ENCODE measurements around the gene METTL4. TPM values are rescaled to one million over a fixed set of nuclear protein-coding genes. Genes with fewer than 3 reads are reported as not detected.

The METTL4 gene
- total and polyA plus RNA-seq, 2 donors (not counting 3 experiments of a cell fraction or from before 2014, with no cell fraction given): 8.3 to 17.4 TPM

DNA sequence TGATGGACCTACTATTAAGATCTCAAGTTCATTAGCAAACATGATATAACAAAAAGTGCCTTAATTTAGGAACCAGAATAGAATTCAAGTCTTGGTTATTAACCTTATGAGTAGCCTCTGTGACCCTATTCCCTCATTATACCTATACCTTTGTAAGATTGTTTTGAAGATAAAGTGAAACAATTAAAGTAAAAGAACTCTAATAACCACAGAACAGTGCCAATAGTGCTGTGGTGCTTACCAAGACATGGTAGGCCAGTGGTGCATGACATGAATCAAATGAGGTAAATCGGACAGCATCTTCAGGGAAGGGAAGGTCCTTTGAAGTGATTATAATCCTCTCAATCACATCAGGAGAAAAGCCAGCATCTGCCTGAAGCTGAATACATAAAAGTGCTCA is 36.4 kb downstream of the METTL4 start:
- no peak for FAIRE-seq
- H3K4me1 ChIP-seq (ENCODE audit: control insufficient read depth, extremely low read depth, insufficient read depth, low read length): no peaks in the 10 kb centered on the region
- POLR2A ChIA-PET: no interaction called here

DNA sequence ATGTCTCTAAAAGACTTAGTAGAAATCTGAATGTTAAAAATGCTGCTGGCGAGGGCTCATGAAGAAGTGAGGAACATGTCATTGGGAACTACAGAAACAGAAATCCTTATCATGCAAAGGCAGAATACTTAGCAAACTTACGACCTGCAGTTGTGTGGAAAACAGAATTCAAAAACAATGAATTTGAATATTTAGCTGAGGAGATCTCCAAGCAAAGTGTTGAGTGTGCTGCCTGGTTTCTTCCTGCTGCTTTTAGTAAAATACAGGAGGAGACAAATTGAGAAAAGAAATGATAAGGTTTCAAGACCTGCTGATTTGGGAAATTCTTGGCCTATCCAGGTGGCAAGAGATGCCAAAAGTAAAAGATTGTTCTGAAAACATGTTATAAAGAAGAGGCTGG is 38.5 kb downstream of the METTL4 start:
- no TSS peak for BruUV-seq (replicated peaks)
- H3K4me3 ChIP-seq (replicated peaks in 1 of 3; ENCODE audit: insufficient read depth in 1 of 3, low read depth in 1 of 3, low read length in 3 of 3): no peak overlapping the region
- H3K9ac ChIP-seq (replicated peaks; ENCODE audit: extremely low read depth, insufficient read depth, low read length): no peak overlapping the region
- dilution Hi-C loops (cut with MboI; ENCODE audit: extremely low pct_ligation_motif_present, low sequenced_read_pairs): no loop called here
- H2AFZ ChIP-seq (ENCODE audit: low read depth, low read length): no peak overlapping the region
- no peak for TF ChIP-seq GATA2 (IDR thresholded peaks at IDR 0.05; ENCODE audit: insufficient read depth, insufficient read length, low read depth, low read length)
- no peak for TF ChIP-seq MYC (IDR thresholded peaks at IDR 0.05; ENCODE audit: low read depth, low read length)
- TF ChIP-seq, protein P1, sequence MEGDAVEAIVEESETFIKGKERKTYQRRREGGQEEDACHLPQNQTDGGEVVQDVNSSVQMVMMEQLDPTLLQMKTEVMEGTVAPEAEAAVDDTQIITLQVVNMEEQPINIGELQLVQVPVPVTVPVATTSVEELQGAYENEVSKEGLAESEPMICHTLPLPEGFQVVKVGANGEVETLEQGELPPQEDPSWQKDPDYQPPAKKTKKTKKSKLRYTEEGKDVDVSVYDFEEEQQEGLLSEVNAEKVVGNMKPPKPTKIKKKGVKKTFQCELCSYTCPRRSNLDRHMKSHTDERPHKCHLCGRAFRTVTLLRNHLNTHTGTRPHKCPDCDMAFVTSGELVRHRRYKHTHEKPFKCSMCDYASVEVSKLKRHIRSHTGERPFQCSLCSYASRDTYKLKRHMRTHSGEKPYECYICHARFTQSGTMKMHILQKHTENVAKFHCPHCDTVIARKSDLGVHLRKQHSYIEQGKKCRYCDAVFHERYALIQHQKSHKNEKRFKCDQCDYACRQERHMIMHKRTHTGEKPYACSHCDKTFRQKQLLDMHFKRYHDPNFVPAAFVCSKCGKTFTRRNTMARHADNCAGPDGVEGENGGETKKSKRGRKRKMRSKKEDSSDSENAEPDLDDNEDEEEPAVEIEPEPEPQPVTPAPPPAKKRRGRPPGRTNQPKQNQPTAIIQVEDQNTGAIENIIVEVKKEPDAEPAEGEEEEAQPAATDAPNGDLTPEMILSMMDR (IDR thresholded peaks at IDR 0.05; ENCODE audit: extremely low read depth in 1 of 2, insufficient read depth in 1 of 2, low read depth in 1 of 2, low read length in 2 of 2): no peak
- no peak for TF ChIP-seq JUN (IDR thresholded peaks at IDR 0.05; ENCODE audit: borderline replicate concordance, insufficient read depth, insufficient read length, low read depth)
- no peak for TF ChIP-seq EZH2 (IDR thresholded peaks at IDR 0.05; ENCODE audit: borderline replicate concordance, low read depth, low read length, severe bottlenecking)
- no peak for TF ChIP-seq POLR2AphosphoS5 (IDR thresholded peaks at IDR 0.05; ENCODE audit: insufficient read depth, low read depth, low read length)
- TF ChIP-seq POLR2A (IDR thresholded peaks at IDR 0.05; ENCODE audit: low read depth, low read length): no peak
- no peak for TF ChIP-seq FOS (IDR thresholded peaks at IDR 0.05; ENCODE audit: borderline replicate concordance, insufficient read depth, low read length)
- TF ChIP-seq, protein P2, sequence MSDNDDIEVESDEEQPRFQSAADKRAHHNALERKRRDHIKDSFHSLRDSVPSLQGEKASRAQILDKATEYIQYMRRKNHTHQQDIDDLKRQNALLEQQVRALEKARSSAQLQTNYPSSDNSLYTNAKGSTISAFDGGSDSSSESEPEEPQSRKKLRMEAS (IDR thresholded peaks at IDR 0.05; ENCODE audit: insufficient read depth, insufficient read length): no peak
- intact Hi-C loops (cut with micrococcal nuclease): no loop called here
- CTCF ChIA-PET: interaction anchor here (1.8 to 2.1 kb wide), 2 partner anchors 9 to 429 kb away, joined by 4 to 5 read pairs; no protein-coding TSS in a partner anchor
- no peaks in the 10 kb centered on the region for H3K9me3 ChIP-seq (replicated peaks; ENCODE audit: control insufficient read depth, insufficient read depth, low read length)
- H3K79me2 ChIP-seq (ENCODE audit: control insufficient read depth, insufficient read depth, low read length): no peaks in the 10 kb centered on the region
- no peaks in the 10 kb centered on the region for H4K20me1 ChIP-seq (replicated peaks; ENCODE audit: control insufficient read depth, extremely low read depth, insufficient read depth, low read length)
- no peaks in the 10 kb centered on the region for H3K36me3 ChIP-seq (ENCODE audit: control insufficient read depth in 2 of 2, extremely low read depth in 1 of 2, insufficient read depth in 2 of 2, low read length in 2 of 2)
- no peak for DNase-seq (ENCODE audit: low read depth, low spot score)
- H3K27ac ChIP-seq (ENCODE audit: insufficient read depth, low read depth, low read length): no peak overlapping the region
- H3K27me3 ChIP-seq (ENCODE audit: control insufficient read depth in 2 of 2, insufficient read depth in 2 of 2, low read length in 2 of 2): no peaks in the 10 kb centered on the region
- H3K9me1 ChIP-seq (replicated peaks; ENCODE audit: control insufficient read depth, extremely low read depth, insufficient read depth, low read length): no peaks in the 10 kb centered on the region
- no peak for FAIRE-seq
- no peak overlapping the region for H3K4me2 ChIP-seq (ENCODE audit: insufficient read depth, low read length)
- POLR2A ChIA-PET: no interaction called here
- H3K4me1 ChIP-seq (ENCODE audit: control insufficient read depth, extremely low read depth, insufficient read depth, low read length): no peaks in the 10 kb centered on the region

More for the DNA sequence above, 36.4 kb downstream of the METTL4 start:
- dilution Hi-C loops (cut with MboI; ENCODE audit: extremely low pct_ligation_motif_present, low sequenced_read_pairs): no loop called here
- Histone ChIP-seq H3K9me1 (replicated peaks; ENCODE audit: control insufficient read depth, extremely low read depth, insufficient read depth, low read length) (no peaks in the 10 kb centered on the region), H3K9ac (replicated peaks; ENCODE audit: extremely low read depth, insufficient read depth, low read length) (no peak overlapping the region), H2AFZ (ENCODE audit: low read depth, low read length) (no peak overlapping the region), H3K9me3 (replicated peaks; ENCODE audit: control insufficient read depth, insufficient read depth, low read length) (no peaks in the 10 kb centered on the region), H3K4me2 (ENCODE audit: insufficient read depth, low read length) (no peak overlapping the region), H3K36me3 (ENCODE audit: control insufficient read depth in 2 of 2, extremely low read depth in 1 of 2, insufficient read depth in 2 of 2, low read length in 2 of 2) (no peaks in the 10 kb centered on the region), H3K27me3 (ENCODE audit: control insufficient read depth in 2 of 2, insufficient read depth in 2 of 2, low read length in 2 of 2) (no peaks in the 10 kb centered on the region), H3K4me3 (replicated peaks in 1 of 3; ENCODE audit: insufficient read depth in 1 of 3, low read depth in 1 of 3, low read length in 3 of 3) (no peak overlapping the region), H4K20me1 (replicated peaks; ENCODE audit: control insufficient read depth, extremely low read depth, insufficient read depth, low read length) (no peaks in the 10 kb centered on the region), H3K27ac (ENCODE audit: insufficient read depth, low read depth, low read length) (no peak overlapping the region), H3K79me2 (ENCODE audit: control insufficient read depth, insufficient read depth, low read length) (no peaks in the 10 kb centered on the region)
- TF ChIP-seq MYC (IDR thresholded peaks at IDR 0.05; ENCODE audit: low read depth, low read length): no peak
- no peak for TF ChIP-seq EZH2 (IDR thresholded peaks at IDR 0.05; ENCODE audit: borderline replicate concordance, low read depth, low read length, severe bottlenecking)
- TF ChIP-seq POLR2AphosphoS5 (IDR thresholded peaks at IDR 0.05; ENCODE audit: insufficient read depth, low read depth, low read length): no peak
- TF ChIP-seq, protein P2 (IDR thresholded peaks at IDR 0.05; ENCODE audit: insufficient read depth, insufficient read length): no peak
- no peak for DNase-seq (ENCODE audit: low read depth, low spot score)
- no TSS peak for BruUV-seq (replicated peaks)
- intact Hi-C loops (cut with micrococcal nuclease): loop anchor here (5.0 kb wide), 1 partner anchor 298 kb away; no protein-coding TSS in a partner anchor
- CTCF ChIA-PET: interaction anchor here (0.9 kb wide), 1 partner anchor 430 kb away, joined by 4 read pairs; no protein-coding TSS in a partner anchor

Measured in endothelial cell of umbilical vein (primary cell).